SK-N-MC (cell line): ENCODE results near the gene TMEM43.

Experiments used
- EZH2 ChIP-seq: fragments of 200-600 bp; sonication (generic); IDR thresholded peaks from one replicate; pipeline ENCODE4 v1.6.1; 2017; ENCODE audit warnings: antibody characterized with exemption
- POLR2AphosphoS5 ChIP-seq: IDR thresholded peaks from 2 replicates; pipeline ENCODE4 v1.6.1; 2012; ENCODE audit warnings: mild to moderate bottlenecking, low read depth, low read length, borderline replicate concordance

DNA sequence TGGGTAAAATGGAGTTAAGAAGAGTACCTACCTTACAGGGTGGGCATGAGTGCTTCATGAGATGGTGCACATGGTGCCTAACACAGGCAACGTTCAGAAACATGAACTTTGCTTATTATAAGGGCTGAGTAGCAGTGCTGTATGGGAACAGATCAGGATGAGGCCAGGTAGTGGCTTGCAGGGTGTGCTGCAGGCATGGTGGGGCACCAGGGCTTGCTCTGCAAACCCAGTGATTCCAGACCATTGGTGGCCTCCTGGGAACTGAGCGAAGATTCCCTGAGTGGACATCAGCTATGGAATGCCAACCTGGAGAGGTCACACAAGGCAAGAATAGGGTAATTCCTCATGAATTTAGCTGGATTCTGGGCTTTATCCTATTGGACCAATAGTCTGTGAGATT lies 15.8 kb downstream of the TMEM43 start:
- TF ChIP-seq EZH2 (no peak), POLR2AphosphoS5 (no peak)
